Mucosa of rectum (tissue), 2 donors: Measurements from ENCODE around the gene GRAP.
A peak's percentile ranks its signal among the peaks of the same experiment; 100 is the strongest.

ENCODE experiments used
- H3K27ac ChIP-seq, 2 donors: one replicate each; pipeline ENCODE4 v1.7.0; 2013; ENCODE audit warnings: inconsistent platforms in 2 of 2, low read depth in 2 of 2, low read length in 2 of 2
- H3K27me3 ChIP-seq, 2 donors: one replicate each; pipeline ENCODE4 v1.7.0; 2013; ENCODE audit warnings: low read length in 2 of 2; ENCODE audit not compliant: control insufficient read depth in 2 of 2, insufficient read depth in 2 of 2
- H3K36me3 ChIP-seq, 2 donors: one replicate each; pipeline ENCODE4 v1.7.0; 2013; ENCODE audit warnings: low read length in 2 of 2; ENCODE audit not compliant: control insufficient read depth in 2 of 2, insufficient read depth in 2 of 2
- H3K4me1 ChIP-seq, 2 donors: one replicate each; pipeline ENCODE4 v1.7.0; 2013; ENCODE audit warnings: low read length in 2 of 2, mild to moderate bottlenecking in 1 of 2; ENCODE audit not compliant: control insufficient read depth in 2 of 2, insufficient read depth in 2 of 2
- H3K4me3 ChIP-seq, 2 donors: one replicate each; pipeline ENCODE4 v1.7.0; 2013; ENCODE audit warnings: low read length in 2 of 2
- H3K9ac ChIP-seq, 2 donors: one replicate each; pipeline ENCODE4 v1.7.0; 2013; ENCODE audit warnings: low read length in 2 of 2, low read depth in 1 of 2, mild to moderate bottlenecking in 1 of 2
- H3K9me3 ChIP-seq, 2 donors: one replicate each; pipeline ENCODE4 v1.7.0; 2013; ENCODE audit warnings: low read length in 2 of 2; ENCODE audit not compliant: control insufficient read depth in 2 of 2
- donor health status: healthy.
- donor health status: Normal muscosa, but diverticular disease.

Gene GRAP

DNA sequence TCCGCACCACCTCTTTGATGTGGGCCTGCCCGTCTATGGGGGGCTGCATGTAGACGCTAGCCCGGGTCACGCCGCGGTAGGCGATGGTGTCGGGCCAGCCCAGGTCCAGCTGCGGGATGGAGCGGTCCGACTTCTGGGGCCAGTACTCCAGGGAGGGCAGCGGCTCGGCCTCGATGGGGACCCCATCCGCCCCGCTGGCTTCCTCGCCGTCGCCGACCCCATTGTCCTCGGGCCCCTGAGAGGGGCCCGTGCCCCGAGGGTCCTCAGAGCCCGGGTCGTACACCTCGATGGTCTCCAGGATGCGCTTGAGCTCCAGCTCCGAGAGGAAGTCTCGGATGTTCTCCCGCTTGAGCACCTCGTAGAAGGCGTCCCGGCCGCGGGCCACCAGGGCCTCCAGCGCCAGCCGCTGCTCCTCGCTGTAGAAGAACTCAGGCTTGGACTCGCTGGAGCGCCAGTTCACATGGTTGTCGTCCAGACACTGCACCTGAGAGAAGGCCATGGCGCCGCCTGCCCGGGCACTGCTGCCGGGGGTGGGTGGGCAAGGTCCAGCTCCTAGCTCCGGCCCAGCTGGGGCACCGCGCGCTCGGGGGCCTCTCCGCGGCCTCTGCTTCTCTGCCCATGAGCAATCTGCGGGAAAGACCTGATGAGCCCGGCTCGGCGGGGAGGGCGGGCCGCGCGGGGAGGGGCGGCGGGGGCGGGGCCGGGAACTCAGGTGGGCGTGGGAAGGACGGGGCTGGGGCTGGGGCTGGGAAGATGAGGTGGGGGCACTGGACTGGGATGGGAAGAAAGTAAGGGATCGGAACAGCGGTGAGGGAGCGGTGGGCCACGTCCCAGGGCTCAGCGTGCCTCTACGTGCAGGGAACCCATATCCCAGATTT lies 43.0 kb downstream of the GRAP start:
- Histone ChIP-seq H3K4me3 (peak overlapping the region; percentile 79 to 95), H3K27ac (peak overlapping the region; percentile 82 to 91), H3K36me3 (peaks cover 2 to 4% of the 10 kb centered on the region in 2 donors), H3K9ac (peak overlapping the region; percentile 74 to 90), H3K27me3 (no peaks in the 10 kb centered on the region), H3K9me3 (no peaks in the 10 kb centered on the region), H3K4me1 (peaks cover 38 to 43% of the 10 kb centered on the region in 2 donors)

DNA sequence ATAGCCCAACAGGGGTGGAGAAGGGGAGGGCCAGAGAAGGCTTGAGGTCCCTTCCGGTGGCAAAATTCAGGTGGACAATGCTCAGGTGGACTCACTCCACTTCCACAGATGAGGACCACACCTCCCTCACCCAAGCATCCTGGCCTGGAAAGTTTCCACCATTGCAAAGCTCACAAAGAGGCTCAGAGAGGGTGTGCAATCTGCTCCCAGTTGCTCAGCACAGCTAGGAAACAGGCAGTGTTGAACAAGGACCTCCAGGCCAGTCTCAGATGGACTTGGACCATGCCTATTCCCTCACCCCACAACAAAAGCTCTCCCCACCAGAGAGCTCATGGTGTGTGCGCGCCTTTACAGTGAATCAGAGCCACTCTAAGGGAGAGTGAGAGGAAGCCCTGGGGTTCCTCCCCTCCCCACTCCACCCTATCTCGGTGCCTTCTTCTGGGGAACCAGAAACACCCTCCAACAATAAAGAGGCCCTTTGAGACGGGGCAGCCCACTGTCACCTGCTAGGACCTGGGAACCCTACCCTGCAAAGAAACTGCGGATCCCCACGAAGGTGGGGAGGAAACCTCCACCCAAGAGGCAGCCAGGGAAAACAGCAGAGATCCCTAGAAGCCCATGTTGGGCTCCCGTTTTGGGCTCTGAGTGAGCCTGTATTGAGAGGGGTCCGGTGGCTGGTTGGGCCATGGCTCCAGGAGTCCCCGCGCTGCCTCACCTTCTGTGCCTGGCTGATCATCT lies 43.8 kb downstream of the GRAP start:
- peaks cover 41 to 47% of the 10 kb centered on the region in 2 donors for H3K4me1 ChIP-seq
- H3K36me3 ChIP-seq: peaks cover 2 to 4% of the 10 kb centered on the region in 2 donors
- H3K4me3 ChIP-seq: peak overlapping the region; percentile 71 to 95
- H3K9me3 ChIP-seq: no peaks in the 10 kb centered on the region
- peak overlapping the region; percentile 80 to 91 for H3K27ac ChIP-seq
- peak overlapping the region; percentile 74 to 90 for H3K9ac ChIP-seq
- no peaks in the 10 kb centered on the region for H3K27me3 ChIP-seq

DNA sequence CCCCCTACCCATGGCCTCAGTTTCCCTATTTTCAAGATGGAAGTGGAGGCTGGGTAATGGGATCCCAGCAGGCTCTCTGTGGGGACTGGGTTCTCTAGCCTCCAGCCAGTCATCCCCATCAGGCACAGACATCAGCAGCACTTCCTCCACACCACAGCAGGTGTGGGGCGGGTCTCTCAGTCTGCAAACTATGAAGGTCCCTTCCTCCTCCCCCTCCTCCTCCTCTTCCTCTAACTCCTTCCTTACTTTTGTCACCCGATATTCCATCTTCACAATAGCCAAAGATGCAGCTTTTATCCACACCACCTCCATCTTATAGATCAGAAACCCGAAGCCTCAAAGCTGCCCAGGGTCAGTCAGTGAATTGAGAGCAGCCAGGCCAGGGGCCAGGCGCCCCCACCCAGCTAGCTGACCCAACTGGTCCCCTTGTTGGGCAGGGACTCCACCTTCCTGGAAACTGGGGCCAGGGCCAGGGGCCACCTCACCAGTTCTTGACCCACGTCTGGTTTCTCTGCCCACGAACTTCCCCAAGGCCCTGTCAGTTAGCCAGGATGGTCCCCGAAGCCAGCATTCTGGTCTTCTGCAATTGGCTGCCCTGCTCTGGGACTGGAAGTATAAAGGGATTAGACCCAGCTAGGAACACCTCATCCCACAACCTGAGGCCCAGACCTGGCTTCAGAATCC lies 44.7 kb downstream of the GRAP start:
- no peaks in the 10 kb centered on the region for H3K9me3 ChIP-seq
- H3K36me3 ChIP-seq: peaks cover 4% of the 10 kb centered on the region in 2 donors
- peak overlapping the region; percentile 71 to 95 for H3K4me3 ChIP-seq
- peaks cover 45 to 57% of the 10 kb centered on the region in 2 donors for H3K4me1 ChIP-seq
- H3K9ac ChIP-seq: peak overlapping the region in 1 of 2 donors; percentile 90
- peak overlapping the region in 1 of 2 donors; percentile 28 for H3K27ac ChIP-seq
- no peaks in the 10 kb centered on the region for H3K27me3 ChIP-seq

DNA sequence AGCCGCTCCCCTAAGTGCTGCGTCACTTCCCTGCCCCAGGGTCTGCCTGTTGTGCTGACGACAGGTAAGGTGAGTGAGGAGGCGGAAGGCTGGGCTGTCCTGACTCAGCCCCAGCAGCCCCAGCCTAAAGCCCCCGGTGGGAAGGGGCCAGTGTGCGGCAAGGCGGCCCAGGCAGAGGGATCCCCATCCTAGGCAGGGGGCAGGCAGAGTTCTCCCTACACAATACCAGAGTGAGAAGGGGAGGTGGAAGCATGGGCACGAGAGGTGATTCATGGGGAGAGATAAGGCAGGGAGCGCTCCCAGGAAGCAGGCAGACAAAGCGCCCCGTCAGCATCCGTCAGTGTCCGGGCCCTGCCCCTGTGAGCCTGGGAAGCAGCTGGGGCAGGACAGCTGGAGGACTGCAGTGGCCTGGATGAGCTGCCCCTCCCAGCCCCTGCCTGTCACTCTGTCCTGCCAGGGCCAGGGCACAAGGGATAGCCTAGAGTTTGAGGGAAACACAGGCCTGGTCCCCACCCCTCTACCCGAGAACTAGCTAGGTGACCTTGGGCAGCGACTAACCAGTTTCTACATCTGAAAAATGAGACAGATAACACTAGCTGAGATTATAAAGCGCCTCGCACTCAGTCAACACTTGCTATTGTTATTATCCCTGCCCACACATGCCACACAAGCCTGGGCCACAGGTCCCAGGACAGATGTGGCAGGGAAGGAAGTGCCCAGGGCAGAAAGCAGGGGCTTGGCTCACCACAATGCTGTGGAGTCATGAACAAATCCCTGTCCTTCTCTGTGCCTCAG lies 46.0 kb downstream of the GRAP start:
- H3K9ac ChIP-seq: peak overlapping the region; percentile 14 to 90
- H3K4me3 ChIP-seq: peak overlapping the region in 1 of 2 donors; percentile 37
- peak overlapping the region; percentile 63 to 85 for H3K27ac ChIP-seq
- peaks cover 45 to 62% of the 10 kb centered on the region in 2 donors for H3K4me1 ChIP-seq
- H3K9me3 ChIP-seq: no peaks in the 10 kb centered on the region
- H3K36me3 ChIP-seq: peaks cover 4 to 7% of the 10 kb centered on the region in 2 donors
- no peaks in the 10 kb centered on the region for H3K27me3 ChIP-seq

DNA sequence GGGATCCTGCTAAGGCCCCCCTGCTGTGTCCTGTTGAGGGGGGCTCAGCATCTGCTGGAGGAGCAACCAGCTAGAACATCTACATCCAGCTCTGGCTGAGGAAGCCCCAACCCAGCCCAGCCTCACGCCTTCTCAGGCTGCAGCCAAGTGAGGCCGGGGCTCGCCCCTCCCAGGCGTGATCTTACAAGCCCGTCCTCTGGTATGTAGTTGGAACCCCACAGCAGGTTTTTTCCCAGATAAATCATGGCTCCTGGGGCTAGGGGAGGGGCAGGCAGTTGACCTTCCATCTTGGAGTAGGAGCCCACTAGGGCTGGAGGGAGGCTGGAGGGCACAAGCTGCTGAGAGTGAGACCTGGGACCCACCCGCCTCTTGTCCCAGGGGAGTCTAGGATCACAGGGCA lies 46.8 kb downstream of the GRAP start:
- H3K36me3 ChIP-seq: peaks cover 4 to 7% of the 10 kb centered on the region in 2 donors
- H3K4me3 ChIP-seq: no peak overlapping the region
- H3K4me1 ChIP-seq: peaks cover 40 to 57% of the 10 kb centered on the region in 2 donors
- H3K9ac ChIP-seq: no peak overlapping the region
- no peaks in the 10 kb centered on the region for H3K9me3 ChIP-seq
- H3K27me3 ChIP-seq: no peaks in the 10 kb centered on the region
- no peak overlapping the region for H3K27ac ChIP-seq

DNA sequence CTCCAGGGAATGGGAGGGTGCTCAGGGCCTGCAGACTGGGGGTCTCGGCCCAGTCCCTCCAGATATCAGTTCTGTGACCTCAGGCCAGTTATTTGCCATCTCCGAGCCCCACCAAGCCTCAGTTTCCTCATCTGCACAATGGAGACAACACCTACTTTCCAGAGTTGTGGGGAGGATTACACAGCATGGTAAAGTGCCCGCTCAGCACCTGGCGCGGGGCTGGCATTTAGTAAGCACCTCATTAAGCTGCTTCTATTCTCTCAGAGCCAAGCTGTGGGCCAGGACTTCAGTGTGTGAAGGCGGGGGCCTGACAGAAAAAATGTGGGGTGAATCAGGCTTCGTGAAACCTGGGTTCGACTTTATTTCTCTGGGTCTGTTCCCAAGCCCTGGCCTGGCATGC lies 47.4 kb downstream of the GRAP start:
- H3K9me3 ChIP-seq: no peaks in the 10 kb centered on the region
- no peaks in the 10 kb centered on the region for H3K27me3 ChIP-seq
- peaks cover 38 to 57% of the 10 kb centered on the region in 2 donors for H3K4me1 ChIP-seq
- no peak overlapping the region for H3K4me3 ChIP-seq
- no peak overlapping the region for H3K27ac ChIP-seq
- peaks cover 4 to 7% of the 10 kb centered on the region in 2 donors for H3K36me3 ChIP-seq
- no peak overlapping the region for H3K9ac ChIP-seq

DNA sequence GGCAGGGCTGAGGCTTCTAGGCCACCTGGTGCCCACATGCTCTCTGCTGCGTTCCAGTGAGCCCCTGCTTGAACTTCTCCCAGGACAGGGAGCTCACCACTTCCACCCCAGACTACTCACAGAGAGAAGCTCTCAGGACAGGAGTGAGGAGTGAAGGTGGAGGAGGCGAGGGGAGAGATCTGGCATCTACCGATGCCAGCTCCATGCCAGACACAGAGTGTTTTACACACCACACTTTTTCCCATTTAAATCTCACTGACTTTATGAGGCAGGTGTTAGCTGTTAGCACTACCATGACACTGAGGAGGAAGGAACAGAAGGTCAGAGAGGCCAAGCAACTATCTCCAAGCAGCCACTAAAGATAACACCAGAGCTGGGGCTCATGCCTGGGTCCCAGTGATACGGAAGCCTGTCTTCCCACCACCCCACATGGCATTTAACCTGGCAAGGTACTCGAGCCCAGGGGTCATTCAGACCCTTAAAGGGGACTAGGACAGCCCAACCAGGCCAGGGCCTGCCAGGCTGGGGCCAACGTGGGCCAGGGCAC lies 49.0 kb downstream of the GRAP start:
- Histone ChIP-seq H3K4me1 (peaks cover 40 to 66% of the 10 kb centered on the region in 2 donors), H3K36me3 (peaks cover 4 to 7% of the 10 kb centered on the region in 2 donors)

DNA sequence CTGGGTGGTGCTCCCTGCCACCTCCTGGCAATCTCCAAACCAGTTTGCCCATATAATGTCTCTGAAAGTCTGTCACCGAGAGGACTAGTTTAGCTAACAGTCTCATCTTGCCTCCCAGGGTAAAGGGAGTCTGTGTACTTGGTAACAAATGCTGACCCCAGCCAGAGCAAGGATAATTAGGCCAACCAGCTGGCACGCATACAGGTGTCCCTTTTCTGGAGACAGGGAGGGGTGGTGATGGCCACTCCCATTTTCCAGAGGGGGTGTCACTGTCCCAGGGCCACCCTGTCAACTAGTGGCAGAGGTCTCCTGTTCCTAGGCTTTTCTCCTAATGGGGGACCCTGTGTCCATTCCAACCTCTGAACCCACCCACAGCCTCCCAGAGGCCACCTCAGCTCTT lies 50.3 kb downstream of the GRAP start:
- no peak overlapping the region for H3K9ac ChIP-seq
- H3K4me1 ChIP-seq: peaks cover 27 to 54% of the 10 kb centered on the region in 2 donors
- peaks cover 4 to 10% of the 10 kb centered on the region in 2 donors for H3K36me3 ChIP-seq
- no peaks in the 10 kb centered on the region for H3K27me3 ChIP-seq
- H3K4me3 ChIP-seq: no peak overlapping the region
- no peaks in the 10 kb centered on the region for H3K9me3 ChIP-seq
- H3K27ac ChIP-seq: no peak overlapping the region

More for the DNA sequence above, 49.0 kb downstream of the GRAP start:
- no peaks in the 10 kb centered on the region for H3K27me3 ChIP-seq
- H3K4me3 ChIP-seq: no peak overlapping the region
- H3K9ac ChIP-seq: peak overlapping the region in 1 of 2 donors; percentile 40
- peak overlapping the region in 1 of 2 donors; percentile 68 for H3K27ac ChIP-seq
- no peaks in the 10 kb centered on the region for H3K9me3 ChIP-seq

DNA sequence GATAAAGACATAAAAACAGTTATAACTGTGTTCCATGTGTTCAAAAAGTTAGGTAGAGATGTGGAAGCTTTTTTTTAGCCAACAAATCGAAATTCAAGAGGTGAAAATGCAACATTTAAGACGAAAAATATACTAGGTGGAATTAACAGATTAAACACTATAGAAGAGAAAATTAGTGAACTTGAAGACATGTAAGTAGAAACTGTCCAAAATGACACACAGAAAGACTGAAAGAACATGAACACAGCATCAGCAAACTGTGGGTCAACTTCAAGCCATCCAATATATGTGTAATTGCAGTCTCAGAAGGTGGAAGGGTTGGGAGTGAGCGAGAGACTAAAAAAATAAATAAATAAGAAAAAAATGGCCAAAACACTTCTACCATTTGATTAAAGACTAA lies 51.5 kb downstream of the GRAP start:
- no peaks in the 10 kb centered on the region for H3K27me3 ChIP-seq
- H3K4me1 ChIP-seq: peaks cover 21 to 41% of the 10 kb centered on the region in 2 donors
- H3K9me3 ChIP-seq: no peaks in the 10 kb centered on the region

More for the DNA sequence above, 51.5 kb downstream of the GRAP start:
- no peak overlapping the region for H3K27ac ChIP-seq
- no peak overlapping the region for H3K9ac ChIP-seq
- no peak overlapping the region for H3K4me3 ChIP-seq
- H3K36me3 ChIP-seq: peaks cover 4 to 10% of the 10 kb centered on the region in 2 donors
